Peyer's patch (tissue), 4 donors: ENCODE data around the gene SNRPD3. TPM values are rescaled to one million over a fixed set of nuclear protein-coding genes. Genes with fewer than 3 reads are reported as not detected.

Experiments
- DNase-seq, 3 donors: peaks; one replicate each; pipeline ENCODE4 v3.0.0-alpha.2; 2017 to 2019
- H3K27ac ChIP-seq, 4 donors: fragments of 200-600 bp; sonication (generic); one replicate each; pipeline ENCODE4 v1.5.1; 2016 to 2019
- H3K27me3 ChIP-seq, 2 donors: fragments of 200-600 bp; sonication (generic); one replicate each; pipeline ENCODE4 v1.5.1; 2019
- H3K36me3 ChIP-seq, 3 donors: fragments of 200-600 bp; sonication (generic); one replicate each; pipeline ENCODE4 v1.5.1; 2016 to 2019
- H3K4me1 ChIP-seq, 4 donors: fragments of 200-600 bp; sonication (generic); one replicate each; pipeline ENCODE4 v1.5.1; 2016 to 2019
- H3K4me3 ChIP-seq, 4 donors: fragments of 200-600 bp; sonication (generic); 1 replicate in 3 of 4; 2 replicates in 1 of 4; pipeline ENCODE4 v1.5.1; 2016 to 2019; ENCODE audit warnings: mild to moderate bottlenecking in 1 of 4
- H3K9me3 ChIP-seq, 4 donors: fragments of 200-600 bp; sonication (generic); one replicate each; pipeline ENCODE4 v1.5.1; 2016 to 2019; ENCODE audit warnings: mild to moderate bottlenecking in 1 of 4
- POLR2A ChIP-seq, 2 donors: fragments of 450-650 bp; IDR thresholded peaks; one replicate each; pipeline ENCODE4 v1.5.1; 2017; ENCODE audit warnings: antibody characterized with exemption in 2 of 2, mild to moderate bottlenecking in 2 of 2, moderate library complexity in 2 of 2
- total RNA-seq, 4 donors: library from RNA; depleted of rRNA; stranded (reverse); fragments of >200 nt; gene quantifications; one replicate each; pipeline ENCODE4 v1.1.0, GENCODE V29; 2016
- TF ChIP-seq, protein P1 (sequence below), 6 experiments: fragments of 450-650 bp in 4 of 6; fragments of 200-600 bp in 2 of 6; sonication (generic) in 1 of 6; IDR thresholded peaks; one replicate each; pipeline ENCODE4 v1.5.1; 2017 to 2019; ENCODE audit warnings: antibody characterized with exemption in 6 of 6, mild to moderate bottlenecking in 3 of 6, moderate library complexity in 1 of 6

Gene SNRPD3
- total RNA-seq, 4 donors from 2014 or later: 99.6 to 149 (median 131) TPM

GRCh38 chr22:24513378-24514240 is 42.2 kb upstream of the SNRPD3 start:
- no peak for DNase-seq
- H3K4me1 ChIP-seq: peaks cover 0 to 25% (median 5%) of the 10 kb centered on the region in 4 donors
- H3K36me3 ChIP-seq: no peaks in the 10 kb centered on the region
- peak overlapping the region in 1 of 4 donors; percentile 4 for H3K27ac ChIP-seq
- TF ChIP-seq, protein P1, sequence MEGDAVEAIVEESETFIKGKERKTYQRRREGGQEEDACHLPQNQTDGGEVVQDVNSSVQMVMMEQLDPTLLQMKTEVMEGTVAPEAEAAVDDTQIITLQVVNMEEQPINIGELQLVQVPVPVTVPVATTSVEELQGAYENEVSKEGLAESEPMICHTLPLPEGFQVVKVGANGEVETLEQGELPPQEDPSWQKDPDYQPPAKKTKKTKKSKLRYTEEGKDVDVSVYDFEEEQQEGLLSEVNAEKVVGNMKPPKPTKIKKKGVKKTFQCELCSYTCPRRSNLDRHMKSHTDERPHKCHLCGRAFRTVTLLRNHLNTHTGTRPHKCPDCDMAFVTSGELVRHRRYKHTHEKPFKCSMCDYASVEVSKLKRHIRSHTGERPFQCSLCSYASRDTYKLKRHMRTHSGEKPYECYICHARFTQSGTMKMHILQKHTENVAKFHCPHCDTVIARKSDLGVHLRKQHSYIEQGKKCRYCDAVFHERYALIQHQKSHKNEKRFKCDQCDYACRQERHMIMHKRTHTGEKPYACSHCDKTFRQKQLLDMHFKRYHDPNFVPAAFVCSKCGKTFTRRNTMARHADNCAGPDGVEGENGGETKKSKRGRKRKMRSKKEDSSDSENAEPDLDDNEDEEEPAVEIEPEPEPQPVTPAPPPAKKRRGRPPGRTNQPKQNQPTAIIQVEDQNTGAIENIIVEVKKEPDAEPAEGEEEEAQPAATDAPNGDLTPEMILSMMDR (IDR thresholded peaks at IDR 0.05): no peak
- TF ChIP-seq POLR2A (IDR thresholded peaks at IDR 0.05): no peak
- H3K27me3 ChIP-seq: no peaks in the 10 kb centered on the region
- H3K4me3 ChIP-seq: no peak overlapping the region
- H3K9me3 ChIP-seq: no peaks in the 10 kb centered on the region

DNA sequence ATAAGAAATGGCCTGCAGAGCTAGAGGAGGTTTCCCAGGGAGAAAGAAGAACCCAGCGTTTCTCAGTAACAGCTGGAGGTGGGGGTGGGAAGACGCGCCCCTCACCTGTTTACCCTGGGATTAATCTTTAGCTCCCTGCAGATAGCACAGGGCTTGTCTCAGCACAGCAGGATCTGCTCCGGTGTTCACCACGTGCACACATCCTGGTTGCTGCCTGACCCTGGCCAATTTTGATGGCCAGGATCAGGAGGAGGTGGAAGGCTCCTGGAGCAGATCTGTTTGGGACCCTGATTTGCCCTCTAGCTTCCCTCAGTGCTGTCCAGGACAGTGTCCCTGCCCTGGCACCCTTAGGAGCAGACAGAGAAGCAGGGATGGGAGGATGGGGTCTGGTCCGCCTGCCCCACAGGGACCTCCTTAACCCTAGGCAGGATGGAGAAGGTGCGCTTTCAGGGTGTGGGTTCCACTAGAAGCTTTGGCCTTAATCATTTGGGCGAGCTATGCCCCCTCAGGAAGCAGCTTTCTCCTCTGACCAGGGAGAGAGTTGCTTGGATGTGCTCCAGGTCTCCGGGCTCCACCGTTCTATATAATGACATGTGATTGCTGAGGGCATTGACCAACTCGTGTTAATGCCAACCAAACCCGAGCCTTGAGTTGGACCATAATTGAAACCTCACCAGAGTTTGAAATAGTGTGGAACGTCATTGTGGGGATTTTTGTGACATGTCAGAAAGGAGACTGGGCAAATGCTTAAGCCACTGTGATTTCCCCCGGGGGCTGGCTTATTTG is 41.4 kb upstream of the SNRPD3 start:
- peak in 2 of 3 donors; percentile 62 to 66 for DNase-seq
- no peak for TF ChIP-seq POLR2A (IDR thresholded peaks at IDR 0.05)
- TF ChIP-seq, protein P1 (IDR thresholded peaks at IDR 0.05): no peak
- peak overlapping the region in 1 of 4 donors; percentile 26 for H3K27ac ChIP-seq
- peaks cover 0 to 25% (median 5%) of the 10 kb centered on the region in 4 donors for H3K4me1 ChIP-seq
- H3K4me3 ChIP-seq: no peak overlapping the region
- H3K27me3 ChIP-seq: no peaks in the 10 kb centered on the region
- no peaks in the 10 kb centered on the region for H3K9me3 ChIP-seq
- no peaks in the 10 kb centered on the region for H3K36me3 ChIP-seq

- Histone ChIP-seq H3K4me1 (peaks cover 0 to 23% (median 5%) of the 10 kb centered on the region in 4 donors), H3K9me3 (no peaks in the 10 kb centered on the region), H3K27ac (no peak overlapping the region), H3K4me3 (no peak overlapping the region), H3K27me3 (no peaks in the 10 kb centered on the region), H3K36me3 (no peaks in the 10 kb centered on the region)
- no peak for DNase-seq
- TF ChIP-seq POLR2A (IDR thresholded peaks at IDR 0.05): no peak
- TF ChIP-seq, protein P1 (IDR thresholded peaks at IDR 0.05): no peak
Observed at GRCh38 chr22:24515027-24515338, 40.8 kb upstream of the SNRPD3 start.

DNA sequence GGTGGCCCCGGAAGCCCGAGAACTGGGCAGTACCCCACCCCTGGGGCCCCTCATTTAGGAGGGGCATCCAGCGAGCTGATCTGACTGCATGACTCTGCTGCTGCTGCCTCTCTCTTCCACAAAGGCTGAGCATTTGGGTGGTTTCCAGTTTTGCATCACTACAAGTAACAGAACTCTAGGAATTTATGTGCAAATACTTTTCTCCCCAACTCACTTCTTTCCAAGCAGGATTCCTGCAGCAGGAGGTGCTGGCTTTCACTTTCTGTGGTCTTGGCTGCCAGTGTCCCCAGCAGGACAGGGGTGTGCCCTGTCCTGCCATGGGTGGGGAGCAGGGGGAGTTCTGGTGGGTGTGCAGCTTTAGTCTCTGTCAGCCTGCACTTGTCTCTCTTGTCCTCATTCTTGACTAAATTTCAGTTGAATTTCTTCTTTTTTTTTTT is 39.5 kb upstream of the SNRPD3 start:
- DNase-seq: no peak
- no peak overlapping the region for H3K27ac ChIP-seq

GRCh38 chr22:24517446-24517845 is 38.4 kb upstream of the SNRPD3 start:
- TF ChIP-seq, protein P1 (IDR thresholded peaks at IDR 0.05): no peak
- TF ChIP-seq POLR2A (IDR thresholded peaks at IDR 0.05): no peak
- peaks cover 0 to 6% (median 2%) of the 10 kb centered on the region in 4 donors for H3K4me1 ChIP-seq
- H3K27ac ChIP-seq: no peak overlapping the region

More for the DNA sequence above, 39.5 kb upstream of the SNRPD3 start:
- TF ChIP-seq POLR2A (IDR thresholded peaks at IDR 0.05): no peak
- TF ChIP-seq, protein P1 (IDR thresholded peaks at IDR 0.05): no peak
- Histone ChIP-seq H3K9me3 (no peaks in the 10 kb centered on the region), H3K4me1 (peaks cover 0 to 11% (median 3%) of the 10 kb centered on the region in 4 donors), H3K4me3 (no peak overlapping the region), H3K27me3 (no peaks in the 10 kb centered on the region), H3K36me3 (no peaks in the 10 kb centered on the region)

More at GRCh38 chr22:24517446-24517845, 38.4 kb upstream of the SNRPD3 start:
- Histone ChIP-seq H3K9me3 (no peaks in the 10 kb centered on the region), H3K36me3 (no peaks in the 10 kb centered on the region), H3K27me3 (no peaks in the 10 kb centered on the region), H3K4me3 (no peak overlapping the region)
- DNase-seq: no peak
